PFSK-1 (cell line): ENCODE data around the gene ARHGEF10L.

ENCODE experiments used
- POLR2AphosphoS5 ChIP-seq: IDR thresholded peaks from 2 replicates; pipeline ENCODE4 v1.6.1; 2012; ENCODE audit warnings: low read depth, mild to moderate bottlenecking, control low read depth, low read length, moderate library complexity
- REST ChIP-seq, 2 experiments: IDR thresholded peaks; 2 replicates each; pipeline versions ENCODE4 v1.6.1 to v1.8.0; 2011 to 2012; ENCODE audit warnings: low read depth in 2 of 2, low read length in 2 of 2, control low read depth in 1 of 2, inconsistent platforms in 1 of 2, mild to moderate bottlenecking in 1 of 2, moderate library complexity in 1 of 2; ENCODE audit not compliant: insufficient read depth in 1 of 2
- TAF1 ChIP-seq: IDR thresholded peaks from 2 replicates; pipeline ENCODE4 v1.6.1; 2012; ENCODE audit warnings: low read length, control low read depth, borderline replicate concordance; ENCODE audit not compliant: insufficient read depth

- TF ChIP-seq POLR2AphosphoS5 (no peak), REST (IDR thresholded peaks at IDR 0.05; ENCODE audit: insufficient read depth in 1 of 2, low read depth in 2 of 2, low read length in 2 of 2) (no peak), TAF1 (no peak)
These were observed 90.7 kb downstream of the ARHGEF10L start for GRCh38 chr1:17630048-17630830.
